ENCODE results near the gene HSPB6. TPM values are rescaled to one million over a fixed set of nuclear protein-coding genes. Genes with fewer than 3 reads are reported as not detected.

The HSPB6 gene
- total RNA-seq, 4 donors from 2014 or later, result 44.9 to 119 (median 96.6) TPM

DNA sequence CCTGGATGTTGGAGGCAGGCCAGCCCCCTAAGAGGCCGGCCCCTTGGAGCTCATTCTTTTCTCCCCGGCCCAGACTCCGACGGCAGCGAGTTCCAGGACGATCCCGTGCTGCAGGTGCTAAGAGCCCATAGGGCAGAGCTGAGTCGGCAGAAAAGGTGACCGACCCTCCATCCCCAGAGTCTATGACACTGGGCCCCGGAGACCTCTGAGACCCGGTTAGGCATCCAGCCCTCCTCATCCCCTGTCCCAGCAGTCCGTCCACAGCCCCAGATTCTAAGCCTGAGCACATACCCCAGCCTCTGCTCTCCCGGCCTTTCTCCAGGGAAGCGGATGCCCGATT, 11.2 kb upstream of the HSPB6 start:
- H3K4me3 ChIP-seq, result no peak overlapping the region
- peak overlapping the region in 1 of 4 donors; percentile 7 for H3K27ac ChIP-seq
- 48 to 68% methylated on average over 4 to 5 of the region's 15 CpGs for WGBS, 2 donors (ENCODE audit: low coverage in 1 of 2)
- TF ChIP-seq POLR2AphosphoS5 (IDR thresholded peaks at IDR 0.05) (no peak), POLR2A (IDR thresholded peaks at IDR 0.05) (no peak), EP300 (IDR thresholded peaks at IDR 0.05) (no peak)
- TF ChIP-seq, protein P1, sequence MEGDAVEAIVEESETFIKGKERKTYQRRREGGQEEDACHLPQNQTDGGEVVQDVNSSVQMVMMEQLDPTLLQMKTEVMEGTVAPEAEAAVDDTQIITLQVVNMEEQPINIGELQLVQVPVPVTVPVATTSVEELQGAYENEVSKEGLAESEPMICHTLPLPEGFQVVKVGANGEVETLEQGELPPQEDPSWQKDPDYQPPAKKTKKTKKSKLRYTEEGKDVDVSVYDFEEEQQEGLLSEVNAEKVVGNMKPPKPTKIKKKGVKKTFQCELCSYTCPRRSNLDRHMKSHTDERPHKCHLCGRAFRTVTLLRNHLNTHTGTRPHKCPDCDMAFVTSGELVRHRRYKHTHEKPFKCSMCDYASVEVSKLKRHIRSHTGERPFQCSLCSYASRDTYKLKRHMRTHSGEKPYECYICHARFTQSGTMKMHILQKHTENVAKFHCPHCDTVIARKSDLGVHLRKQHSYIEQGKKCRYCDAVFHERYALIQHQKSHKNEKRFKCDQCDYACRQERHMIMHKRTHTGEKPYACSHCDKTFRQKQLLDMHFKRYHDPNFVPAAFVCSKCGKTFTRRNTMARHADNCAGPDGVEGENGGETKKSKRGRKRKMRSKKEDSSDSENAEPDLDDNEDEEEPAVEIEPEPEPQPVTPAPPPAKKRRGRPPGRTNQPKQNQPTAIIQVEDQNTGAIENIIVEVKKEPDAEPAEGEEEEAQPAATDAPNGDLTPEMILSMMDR (IDR thresholded peaks at IDR 0.05), result no peak
- no peak for ATAC-seq
- peaks cover 0 to 9% (median 0%) of the 10 kb centered on the region in 3 donors for H3K4me1 ChIP-seq
- H3K36me3 ChIP-seq, result peaks cover 0 to 46% of the 10 kb centered on the region in 2 donors
- no peaks in the 10 kb centered on the region for H3K9me3 ChIP-seq
- H3K27me3 ChIP-seq, result no peaks in the 10 kb centered on the region

DNA sequence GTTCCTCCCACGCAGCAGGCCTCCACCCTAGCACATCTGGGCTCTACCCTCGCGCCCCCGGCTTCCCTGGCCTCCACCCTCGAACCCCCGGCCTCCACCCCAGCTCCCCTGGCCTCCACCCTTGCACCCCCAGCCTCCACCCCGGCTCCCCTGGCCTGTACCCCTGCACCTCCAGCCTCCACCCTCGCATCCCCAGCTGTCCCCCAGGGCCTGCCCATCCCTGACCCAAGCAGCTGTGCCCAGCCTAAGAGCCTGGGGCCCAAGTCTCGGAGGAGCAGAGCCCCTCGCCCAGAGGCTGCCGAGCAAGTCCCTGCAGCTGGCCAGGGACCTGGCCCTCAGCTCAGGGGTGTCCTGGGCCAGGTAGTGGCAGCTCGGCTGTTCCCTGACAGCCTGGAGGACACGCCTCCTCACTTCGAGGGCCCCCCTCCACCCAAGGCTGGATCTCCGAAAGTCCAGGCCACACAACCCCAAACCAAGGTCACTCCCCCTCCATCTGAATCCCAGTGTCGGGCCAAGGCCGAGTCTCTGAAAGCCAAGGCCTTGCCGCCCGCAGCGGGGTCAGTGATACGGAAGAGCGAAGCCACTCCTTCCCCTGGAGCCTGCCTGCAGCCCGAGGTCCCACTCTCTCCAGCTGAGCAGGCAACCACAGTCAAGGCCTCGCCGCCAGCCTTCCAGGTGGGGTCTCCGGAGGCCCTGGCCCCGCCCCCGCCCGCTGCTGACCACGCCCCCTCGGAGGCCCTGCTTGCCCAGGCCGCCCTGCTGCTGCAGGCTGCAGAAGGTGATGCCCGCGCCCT, 10.7 kb upstream of the HSPB6 start:
- TF ChIP-seq POLR2AphosphoS5 (IDR thresholded peaks at IDR 0.05) (no peak), POLR2A (IDR thresholded peaks at IDR 0.05) (no peak)
- Histone ChIP-seq H3K9me3 (no peaks in the 10 kb centered on the region), H3K27me3 (no peaks in the 10 kb centered on the region), H3K36me3 (peaks cover 0 to 52% of the 10 kb centered on the region in 2 donors), H3K27ac (peak overlapping the region in 1 of 4 donors; percentile 7), H3K4me3 (no peak overlapping the region), H3K4me1 (peaks cover 0 to 9% (median 0%) of the 10 kb centered on the region in 3 donors)
- no peak for ATAC-seq
- WGBS, 2 donors (ENCODE audit: low coverage in 1 of 2), result 60 to 85% methylated on average over 1 to 4 of the region's 34 CpGs

DNA sequence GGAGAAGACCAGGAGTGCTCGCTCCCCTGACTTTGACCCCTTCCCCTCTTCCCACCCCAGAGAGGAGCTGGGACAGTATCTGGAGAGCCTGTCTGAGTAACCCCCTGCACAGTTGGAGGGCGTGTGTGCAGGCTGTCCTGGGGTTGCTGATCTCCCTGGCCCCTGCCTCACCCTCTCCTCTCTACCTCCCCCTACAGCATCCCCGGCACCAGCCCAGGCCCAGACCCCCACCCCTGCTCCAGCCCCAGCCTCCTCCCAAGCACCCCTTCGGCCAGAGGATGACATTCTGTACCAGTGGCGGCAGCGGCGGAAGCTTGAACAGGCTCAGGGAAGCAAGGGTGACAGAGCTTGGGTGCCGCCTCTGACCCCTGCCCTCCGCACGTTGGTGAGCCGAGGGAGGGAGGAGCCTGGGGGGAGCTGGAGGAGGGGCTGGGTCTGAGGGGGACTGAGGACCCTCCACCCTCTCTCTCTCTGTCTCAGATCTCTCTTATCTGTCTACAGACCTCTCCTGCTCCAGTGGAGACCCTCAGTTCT, 9.8 kb upstream of the HSPB6 start:
- ATAC-seq, result no peak
- Histone ChIP-seq H3K9me3 (no peaks in the 10 kb centered on the region), H3K4me3 (no peak overlapping the region), H3K27ac (no peak overlapping the region), H3K36me3 (peaks cover 0 to 60% of the 10 kb centered on the region in 2 donors), H3K27me3 (no peaks in the 10 kb centered on the region), H3K4me1 (peaks cover 0 to 9% (median 0%) of the 10 kb centered on the region in 3 donors)
- WGBS, 2 donors (ENCODE audit: low coverage in 1 of 2), result 100% methylated on average over 1 of the region's 11 CpGs; no CpG with 5 or more reads in 1 of the 2 donors
- no peak for TF ChIP-seq POLR2A (IDR thresholded peaks at IDR 0.05)
- TF ChIP-seq, protein P1 (IDR thresholded peaks at IDR 0.05), result no peak
- no peak for TF ChIP-seq EP300 (IDR thresholded peaks at IDR 0.05)
- no peak for TF ChIP-seq POLR2AphosphoS5 (IDR thresholded peaks at IDR 0.05)

DNA sequence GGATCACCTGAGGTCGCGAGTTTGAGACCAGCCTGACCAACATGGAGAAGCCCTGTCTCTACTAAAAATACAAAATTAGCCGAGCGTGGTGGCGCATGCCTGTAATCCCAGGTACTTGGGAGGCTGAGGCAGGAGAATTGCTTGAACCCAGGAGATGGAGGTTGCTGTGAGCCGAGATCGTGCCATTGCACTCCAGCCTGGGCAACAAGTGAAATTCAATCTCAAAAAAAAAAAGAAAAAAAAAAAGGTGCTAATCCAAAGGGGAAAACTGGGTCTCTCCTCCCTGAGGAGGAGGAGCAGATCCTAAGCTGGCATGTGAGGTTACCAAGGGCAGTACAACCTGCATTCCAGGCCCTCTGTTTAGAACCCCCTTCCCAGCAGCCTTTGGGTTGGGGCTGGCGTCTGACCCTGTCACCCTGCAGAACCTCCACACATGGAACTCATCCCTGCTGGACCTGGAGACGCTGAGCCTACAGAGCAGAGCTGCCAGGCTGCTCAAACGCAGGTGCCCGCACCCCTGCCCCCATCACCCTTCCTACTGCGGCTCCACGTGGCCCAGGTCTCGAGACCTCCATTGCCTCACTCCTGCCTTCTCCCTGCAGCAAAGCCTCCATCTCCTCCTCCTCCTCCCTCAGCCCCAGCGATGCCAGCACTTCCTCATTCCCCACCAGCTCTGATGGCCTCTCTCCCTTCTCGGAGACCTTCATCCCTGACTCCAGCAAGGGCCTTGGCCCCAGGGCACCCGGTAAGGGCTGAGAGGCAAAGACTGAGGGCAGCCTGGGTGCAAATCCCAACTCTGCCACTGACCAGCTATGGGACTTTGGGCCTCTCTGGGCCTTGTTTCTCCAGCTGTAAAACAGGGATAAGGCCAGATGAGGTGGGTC, 7.8 kb upstream of the HSPB6 start:
- no peak for ATAC-seq
- Histone ChIP-seq H3K27me3 (no peaks in the 10 kb centered on the region), H3K4me3 (no peak overlapping the region), H3K36me3 (peaks cover 0 to 79% of the 10 kb centered on the region in 2 donors), H3K27ac (no peak overlapping the region), H3K4me1 (peaks cover 0 to 16% (median 0%) of the 10 kb centered on the region in 3 donors), H3K9me3 (no peaks in the 10 kb centered on the region)
- TF ChIP-seq, protein P1 (IDR thresholded peaks at IDR 0.05), result no peak
- TF ChIP-seq POLR2A (IDR thresholded peaks at IDR 0.05) (no peak), EP300 (IDR thresholded peaks at IDR 0.05) (no peak), POLR2AphosphoS5 (IDR thresholded peaks at IDR 0.05) (no peak)
- 82 to 86% methylated on average over 8 to 12 of the region's 17 CpGs for WGBS, 2 donors (ENCODE audit: low coverage in 1 of 2)

DNA sequence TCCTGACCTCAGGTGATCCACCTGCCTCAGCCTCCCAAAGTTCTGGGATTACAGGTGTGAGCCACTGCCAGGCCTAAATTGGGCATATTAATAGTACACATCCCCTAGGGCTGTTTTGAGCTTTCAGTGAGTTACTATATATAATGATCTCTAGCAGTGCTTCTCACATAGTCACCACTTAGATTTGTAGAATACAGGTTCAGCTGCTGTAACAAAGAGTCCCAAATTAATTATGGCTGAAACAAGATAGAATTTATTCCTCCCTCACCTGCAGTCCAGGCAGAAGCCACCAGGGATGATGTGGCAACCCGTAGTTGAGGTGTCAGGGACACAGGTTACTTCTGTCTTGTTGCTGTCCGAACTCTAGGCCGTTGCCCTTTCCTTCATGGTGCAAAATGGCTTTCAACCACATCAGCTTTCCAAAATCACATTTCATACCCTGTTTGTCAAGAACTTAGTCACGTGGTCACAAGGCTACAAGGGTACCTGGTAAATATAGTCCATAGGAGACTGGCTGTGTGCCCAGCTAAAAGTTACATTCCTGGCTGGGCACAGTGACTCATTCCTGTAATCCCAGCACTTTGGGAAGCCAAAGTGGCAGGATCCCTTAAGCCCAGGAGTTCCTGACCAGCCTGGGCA, 4.0 kb upstream of the HSPB6 start:
- Histone ChIP-seq H3K4me3 (no peak overlapping the region), H3K4me1 (peaks cover 0 to 39% (median 22%) of the 10 kb centered on the region in 3 donors), H3K27me3 (no peaks in the 10 kb centered on the region), H3K36me3 (peaks cover 0 to 62% of the 10 kb centered on the region in 2 donors), H3K27ac (no peak overlapping the region), H3K9me3 (no peaks in the 10 kb centered on the region)
- no peak for ATAC-seq
- WGBS, 2 donors (ENCODE audit: low coverage in 1 of 2), result 83 to 93% methylated on average over 2 to 4 of the region's 4 CpGs
- TF ChIP-seq, protein P1 (IDR thresholded peaks at IDR 0.05), result no peak
- TF ChIP-seq POLR2A (IDR thresholded peaks at IDR 0.05) (no peak), EP300 (IDR thresholded peaks at IDR 0.05) (no peak), POLR2AphosphoS5 (IDR thresholded peaks at IDR 0.05) (no peak)

All from gastroesophageal sphincter (tissue), 4 donors.